RWPE1 (cell line): Measurements from ENCODE around the gene LMX1B.

Source experiments
- CTCF ChIA-PET: fragments of 350-600 bp; sonication (Branson Sonifier 250); formaldehyde crosslinking; extraction: SDS; loops from one replicate; lab custom pipeline; 2021; lab: Yijun Ruan, JAX
- POLR2A ChIA-PET: fragments of 400-600 bp; formaldehyde crosslinking; extraction: SDS; loops from one replicate; lab custom pipeline; 2020; ENCODE audit warnings: antibody characterized with exemption; ENCODE audit not compliant: low non-redundant PET; lab: Yijun Ruan, JAX
- DNase-seq: peaks from one replicate; pipeline ENCODE4 v3.0.0; 2012; ENCODE audit warnings: low spot score
- H3K27ac ChIP-seq: fragments of 450-650 bp; 2 replicates; pipeline ENCODE4 v1.5.1; 2017
- TF ChIP-seq, protein P1 (sequence below): fragments of 450-650 bp; conservative IDR thresholded peaks from 2 replicates; pipeline ENCODE4 v1.5.1; 2017; ENCODE audit warnings: low read depth, mild to moderate bottlenecking

The LMX1B gene

GRCh38 chr9:126703866-126704156, 90.1 kb downstream of the LMX1B start:
- CTCF ChIA-PET = interaction anchor here (0.5 to 8.7 kb wide), 9 partner anchors 9 to 671 kb away, joined by 3 to 231 read pairs (median 6); partner anchors contain the start of gene RALGPS1

DNA sequence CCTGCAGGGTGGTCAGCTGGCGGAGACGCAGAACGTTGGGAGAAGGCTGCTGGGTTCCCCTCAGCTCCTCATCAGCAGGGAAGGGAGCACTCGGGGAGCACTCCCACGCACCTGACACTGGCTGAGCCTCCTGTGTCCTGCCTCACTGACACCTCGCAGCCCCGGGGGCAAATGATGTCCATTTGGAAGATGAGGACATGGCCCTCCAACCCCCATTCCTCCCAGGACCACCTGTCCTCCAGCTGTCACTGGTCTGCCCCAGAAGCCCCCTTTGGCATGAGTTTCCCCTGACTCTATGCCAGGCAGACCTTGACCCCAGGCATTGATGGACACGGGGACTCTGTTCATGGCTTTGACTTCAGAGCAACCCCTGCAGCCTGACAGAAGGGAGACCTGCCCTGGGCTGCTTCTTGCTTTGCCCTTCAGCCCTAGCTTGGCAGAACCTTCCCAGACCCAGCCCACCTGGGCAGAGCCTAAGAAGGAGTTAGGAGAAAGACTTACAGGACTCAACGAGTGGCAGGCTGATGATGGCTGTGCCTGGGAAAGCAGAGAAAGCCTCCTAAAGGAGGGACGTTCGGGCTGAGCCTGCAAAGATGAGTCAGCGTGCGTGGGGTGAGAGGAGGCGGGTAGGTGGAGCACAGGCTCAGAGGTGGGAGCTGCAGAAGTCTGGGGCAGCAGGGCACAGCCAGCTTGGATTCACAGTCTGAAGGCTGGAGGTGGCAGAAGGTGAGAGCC, 90.6 kb downstream of the LMX1B start:
- ChIA-PET POLR2A (interaction anchor here (0.6 to 0.7 kb wide), 2 partner anchors 78 to 541 kb away, joined by 4 read pairs; no protein-coding TSS in a partner anchor), CTCF (interaction anchor here (0.5 to 8.7 kb wide), 19 partner anchors 8 to 670 kb away, joined by 3 to 231 read pairs (median 5); partner anchors contain the start of gene RALGPS1)
- peak overlapping the region; percentile 63 for H3K27ac ChIP-seq
- peak; percentile 96 for DNase-seq
- TF ChIP-seq, protein P1, sequence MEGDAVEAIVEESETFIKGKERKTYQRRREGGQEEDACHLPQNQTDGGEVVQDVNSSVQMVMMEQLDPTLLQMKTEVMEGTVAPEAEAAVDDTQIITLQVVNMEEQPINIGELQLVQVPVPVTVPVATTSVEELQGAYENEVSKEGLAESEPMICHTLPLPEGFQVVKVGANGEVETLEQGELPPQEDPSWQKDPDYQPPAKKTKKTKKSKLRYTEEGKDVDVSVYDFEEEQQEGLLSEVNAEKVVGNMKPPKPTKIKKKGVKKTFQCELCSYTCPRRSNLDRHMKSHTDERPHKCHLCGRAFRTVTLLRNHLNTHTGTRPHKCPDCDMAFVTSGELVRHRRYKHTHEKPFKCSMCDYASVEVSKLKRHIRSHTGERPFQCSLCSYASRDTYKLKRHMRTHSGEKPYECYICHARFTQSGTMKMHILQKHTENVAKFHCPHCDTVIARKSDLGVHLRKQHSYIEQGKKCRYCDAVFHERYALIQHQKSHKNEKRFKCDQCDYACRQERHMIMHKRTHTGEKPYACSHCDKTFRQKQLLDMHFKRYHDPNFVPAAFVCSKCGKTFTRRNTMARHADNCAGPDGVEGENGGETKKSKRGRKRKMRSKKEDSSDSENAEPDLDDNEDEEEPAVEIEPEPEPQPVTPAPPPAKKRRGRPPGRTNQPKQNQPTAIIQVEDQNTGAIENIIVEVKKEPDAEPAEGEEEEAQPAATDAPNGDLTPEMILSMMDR = no peak

More at GRCh38 chr9:126703866-126704156, 90.1 kb downstream of the LMX1B start:
- H3K27ac ChIP-seq = no peak overlapping the region; the same call in 1 of the 2 replicates
- TF ChIP-seq, protein P1 = no peak
- no peak for DNase-seq
- POLR2A ChIA-PET = no interaction called here

GRCh38 chr9:126704892-126705766, 91.4 kb downstream of the LMX1B start:
- TF ChIP-seq, protein P1 = peak; percentile 99
- POLR2A ChIA-PET = interaction anchor here (0.6 to 0.7 kb wide), 2 partner anchors 77 to 540 kb away, joined by 4 read pairs; no protein-coding TSS in a partner anchor
- H3K27ac ChIP-seq = peak overlapping the region; percentile 63
- CTCF ChIA-PET = interaction anchor here (0.6 to 8.7 kb wide), 35 partner anchors 9 to 1039 kb away, joined by 3 to 231 read pairs (median 4); no protein-coding TSS in a partner anchor
- peak; percentile 88 for DNase-seq

- TF ChIP-seq, protein P1 = peak; percentile 70
- POLR2A ChIA-PET = interaction anchor here (0.7 kb wide), 1 partner anchor 161 kb away, joined by 3 read pairs; no protein-coding TSS in a partner anchor
- CTCF ChIA-PET = interaction anchor here (0.6 to 8.7 kb wide), 54 partner anchors 9 to 1133 kb away, joined by 3 to 231 read pairs (median 4); no protein-coding TSS in a partner anchor
- no peak overlapping the region for H3K27ac ChIP-seq
- DNase-seq = peak; percentile 78
Observed at GRCh38 chr9:126705767-126706697, 92.3 kb downstream of the LMX1B start.

- ChIA-PET CTCF (interaction anchor here (0.6 to 8.7 kb wide), 32 partner anchors 9 to 467 kb away, joined by 3 to 231 read pairs (median 4); no protein-coding TSS in a partner anchor), POLR2A (interaction anchor here (0.7 kb wide), 1 partner anchor 160 kb away, joined by 3 read pairs; no protein-coding TSS in a partner anchor)
- TF ChIP-seq, protein P1 = 0 out of 2 replicates have a peak, but pooled peaks have one; percentile 18
- DNase-seq = no peak
- H3K27ac ChIP-seq = no peak overlapping the region
Observed at GRCh38 chr9:126706698-126707053, 92.9 kb downstream of the LMX1B start.
